HCT116 (cell line): ENCODE measurements around the gene HYAL1. TPM values are rescaled to one million over a fixed set of nuclear protein-coding genes. Genes with fewer than 3 reads are reported as not detected.

Experiments used
- ATAC-seq: fragments of 200-7000 bp; cut with Tn5 transposase; 2 replicates; pipeline ENCODE4 v1.9.1; 2020; ENCODE audit warnings: mild to moderate bottlenecking, moderate library complexity
- BruUV-seq: library from RNA; stranded (reverse); fragments of 400-500 nt; replicated peaks from 2 replicates; lab custom pipeline; 2021; lab: Mats Ljungman, UMichigan
- CTCF ChIA-PET: fragments of 300-600 bp; sonication (Branson Sonifier 250); formaldehyde crosslinking; loops from one replicate; lab custom pipeline; 2021; ENCODE audit warnings: antibody characterized with exemption; lab: Charles Lee
- POLR2A ChIA-PET: fragments of 300-600, 350-600 bp; sonication (Branson Sonifier 250); formaldehyde crosslinking; loops from one replicate; lab custom pipeline; 2021; ENCODE audit warnings: antibody characterized with exemption; lab: Charles Lee
- RAD21 ChIA-PET, 2 experiments: fragments of 300-600 bp; sonication (Branson Sonifier 250); formaldehyde crosslinking; loops; one replicate each; lab custom pipeline; 2023; ENCODE audit warnings: low total read pairs in 2 of 2; ENCODE audit not compliant: uncharacterized antibody in 2 of 2, unreplicated experiment in 2 of 2, low non-redundant PET in 1 of 2; lab: Charles Lee
- DNase-seq: peaks from one replicate; pipeline ENCODE4 v3.0.0-alpha.2; 2010; ENCODE audit warnings: low read depth, low spot score
- H2AFZ ChIP-seq: fragments of 200-600 bp; shearing (Covaris generic), sonication (generic); 2 replicates; pipeline ENCODE4 v1.6.1; 2017; ENCODE audit warnings: low read depth, mixed run types, mixed read lengths, antibody characterized with exemption, low read length; ENCODE audit not compliant: poor library complexity, severe bottlenecking
- H3K27ac ChIP-seq: 2 replicates; pipeline ENCODE4 v1.5.1; 2012; ENCODE audit warnings: low read depth, low read length
- H3K27me3 ChIP-seq: fragments of 200-600 bp; sonication (generic); 2 replicates; pipeline ENCODE4 v1.6.1; 2016; ENCODE audit warnings: mixed run types, low read length, mixed read lengths; ENCODE audit not compliant: insufficient read depth
- H3K36me3 ChIP-seq, 2 experiments: fragments of 200-500 bp in 1 of 2; fragments of 200-600 bp in 1 of 2; sonication (Bioruptor generic) in 1 of 2; sonication (generic) in 1 of 2; 2 replicates each; pipeline versions ENCODE4 v1.5.1 to v1.6.1; 2014 to 2016; ENCODE audit warnings: low read length in 2 of 2, inconsistent platforms in 1 of 2, mixed read lengths in 1 of 2, mixed run types in 1 of 2; ENCODE audit not compliant: insufficient read depth in 2 of 2, control insufficient read depth in 1 of 2
- H3K4me1 ChIP-seq, 2 experiments: fragments of 200-600 bp in 1 of 2; sonication (generic) in 1 of 2; 2 replicates each; pipeline versions ENCODE4 v1.5.1 to v1.6.1; 2012 to 2017; ENCODE audit warnings: low read length in 2 of 2, inconsistent platforms in 1 of 2, mild to moderate bottlenecking in 1 of 2, mixed read lengths in 1 of 2, mixed run types in 1 of 2, moderate library complexity in 1 of 2; ENCODE audit not compliant: insufficient read depth in 2 of 2, control insufficient read depth in 1 of 2
- H3K4me2 ChIP-seq: fragments of 200-600 bp; sonication (generic); 2 replicates; pipeline ENCODE4 v1.6.1; 2017; ENCODE audit warnings: mixed run types, low read length, mixed read lengths
- H3K4me3 ChIP-seq, 2 experiments: fragments of 200-600 bp in 1 of 2; sonication (generic) in 1 of 2; replicated peaks in 1 of 2; 2 replicates each; pipeline ENCODE4 v1.5.1; 2011 to 2016; ENCODE audit warnings: low read length in 2 of 2, control low read depth in 1 of 2, low read depth in 1 of 2, mild to moderate bottlenecking in 1 of 2, mixed read lengths in 1 of 2, mixed run types in 1 of 2
- H3K79me2 ChIP-seq: fragments of 200-600 bp; sonication (generic); 2 replicates; pipeline ENCODE4 v1.6.1; 2017; ENCODE audit warnings: mild to moderate bottlenecking, mixed run types, low read length, moderate library complexity, mixed read lengths; ENCODE audit not compliant: insufficient read depth
- H3K9ac ChIP-seq: fragments of 200-600 bp; sonication (generic); 2 replicates; pipeline ENCODE4 v1.6.1; 2016; ENCODE audit warnings: low read length, mixed read lengths
- H3K9me2 ChIP-seq: fragments of 200-600 bp; sonication (generic), shearing (Covaris generic); 2 replicates; pipeline ENCODE4 v1.6.1; 2017; ENCODE audit warnings: mixed run types, mild to moderate bottlenecking, moderate library complexity; ENCODE audit not compliant: insufficient read depth
- H3K9me3 ChIP-seq, 2 experiments: fragments of 200-500 bp in 1 of 2; fragments of 200-600 bp in 1 of 2; sonication (Bioruptor generic) in 1 of 2; sonication (generic) in 1 of 2; 2 replicates each; pipeline ENCODE4 v1.6.1; 2014 to 2017; ENCODE audit warnings: low read length in 2 of 2, mixed read lengths in 2 of 2, inconsistent platforms in 1 of 2, low read depth in 1 of 2, mild to moderate bottlenecking in 1 of 2, mixed run types in 1 of 2, moderate library complexity in 1 of 2; ENCODE audit not compliant: control insufficient read depth in 1 of 2, insufficient read depth in 1 of 2
- H4K20me1 ChIP-seq: fragments of 200-600 bp; sonication (generic), shearing (Covaris generic); 2 replicates; pipeline ENCODE4 v1.6.1; 2017; ENCODE audit warnings: mixed run types, mild to moderate bottlenecking, moderate library complexity; ENCODE audit not compliant: insufficient read depth
- EGR1 ChIP-seq: IDR thresholded peaks from 2 replicates; pipeline ENCODE4 v1.6.1; 2012; ENCODE audit warnings: low read depth
- ELF1 ChIP-seq: IDR thresholded peaks from 2 replicates; pipeline ENCODE4 v1.6.1; 2012; ENCODE audit warnings: low read depth, borderline replicate concordance
- EZH2phosphoT487 ChIP-seq: fragments of 200-600 bp; IDR thresholded peaks from 2 replicates; pipeline ENCODE4 v1.6.1; 2018; ENCODE audit warnings: antibody characterized with exemption, borderline replicate concordance
- FOSL1 ChIP-seq: IDR thresholded peaks from 2 replicates; pipeline ENCODE4 v1.6.1; 2012; ENCODE audit warnings: low read depth
- SP1 ChIP-seq: IDR thresholded peaks from 2 replicates; pipeline ENCODE4 v1.6.1; 2012; ENCODE audit warnings: low read depth
- SRF ChIP-seq: IDR thresholded peaks from 2 replicates; pipeline ENCODE4 v1.6.1; 2012; ENCODE audit warnings: low read depth
- ZFX ChIP-seq: fragments of 450-650 bp; IDR thresholded peaks from 2 replicates; pipeline ENCODE4 v1.6.1; 2017
- ZNF274 ChIP-seq: fragments of 200-500 bp; sonication (Bioruptor generic); IDR thresholded peaks from 2 replicates; pipeline ENCODE4 v1.6.1; 2014; ENCODE audit warnings: mild to moderate bottlenecking, low read depth, low read length, inconsistent platforms
- intact Hi-C: fragments of 100-400 bp; cut with micrococcal nuclease; formaldehyde crosslinking; loops from 2 replicates; pipeline ENCODE4 v1.10.0; 2022
- total RNA-seq: library from RNA; stranded (reverse); gene quantifications from one replicate; pipeline ENCODE4 v1.2.1, GENCODE V29; 2021; ENCODE audit not compliant: unreplicated experiment
- TF ChIP-seq, protein P1 (sequence below): IDR thresholded peaks from 2 replicates; pipeline ENCODE4 v1.6.1; 2011; ENCODE audit warnings: mild to moderate bottlenecking, low read length, moderate library complexity; ENCODE audit not compliant: insufficient replicate concordance; ENCODE audit errors: extremely low read depth

The HYAL1 gene
- total RNA-seq, 1 experiment from 2014 or later, result 6.1 TPM

DNA sequence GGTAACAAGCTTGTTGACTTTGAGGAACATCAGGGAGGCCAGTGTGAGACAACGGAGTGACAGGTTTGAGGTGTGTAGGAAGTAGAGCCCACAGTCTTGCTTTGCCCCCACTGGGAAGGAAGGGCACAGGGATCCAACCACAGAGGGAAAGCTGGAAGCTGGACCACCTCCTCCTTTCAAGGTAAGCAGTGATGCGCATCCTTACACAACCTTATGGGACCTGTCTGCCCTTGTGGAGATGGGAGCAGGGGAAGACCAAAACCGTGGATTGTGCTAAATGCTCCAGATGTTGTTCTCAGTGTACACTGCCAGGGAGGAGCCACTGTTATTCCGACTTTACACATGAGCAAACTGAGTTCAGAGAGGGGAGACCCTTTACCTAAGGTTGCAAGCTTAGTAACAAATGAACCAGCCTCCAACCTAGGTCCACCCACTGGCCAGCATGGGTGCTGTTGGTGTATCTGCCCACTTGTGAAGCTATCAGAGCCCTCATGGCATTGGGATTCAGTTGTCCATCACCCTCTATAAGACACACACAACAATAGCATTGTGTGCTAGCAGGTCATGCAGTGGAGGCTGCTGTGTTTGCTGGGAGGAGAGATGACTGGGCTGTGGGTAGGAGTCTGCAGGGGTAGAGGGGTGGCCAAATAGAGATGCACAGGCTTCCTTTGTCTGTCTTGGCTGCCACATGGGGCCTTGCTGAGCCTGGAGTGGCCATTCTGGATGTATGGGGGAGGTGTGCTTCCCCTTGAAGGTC is 25.1 kb downstream of the HYAL1 start:
- ChIA-PET POLR2A (interaction anchor here (1.7 kb wide), 1 partner anchor 16 kb away, joined by 4 read pairs; no protein-coding TSS in a partner anchor), RAD21 (interaction anchor here in 1 of 2 experiments (1.2 kb wide), 1 partner anchor 32 kb away, joined by 3 read pairs; no protein-coding TSS in a partner anchor), CTCF (interaction anchor here (1.3 to 1.7 kb wide), 2 partner anchors 45 to 52 kb away, joined by 3 read pairs; no protein-coding TSS in a partner anchor)
- Histone ChIP-seq H3K27me3 (no peaks in the 10 kb centered on the region), H3K9me3 (no peaks in the 10 kb centered on the region), H3K4me1 (peaks cover 13 to 16% of the 10 kb centered on the region in 2 experiments; a peak in 3 of 4 replicates), H3K4me2 (no peak overlapping the region), H2AFZ (no peak overlapping the region), H3K27ac (no peak overlapping the region), H3K9ac (no peak overlapping the region), H4K20me1 (no peaks in the 10 kb centered on the region), H3K36me3 (no peaks in the 10 kb centered on the region), H3K9me2 (no peaks in the 10 kb centered on the region), H3K4me3 (no peak overlapping the region), H3K79me2 (no peaks in the 10 kb centered on the region)
- DNase-seq, result no peak
- no peak for ATAC-seq
- TF ChIP-seq EZH2phosphoT487, result no peak
- TF ChIP-seq FOSL1, result no peak
- TF ChIP-seq SP1, result no peak
- TF ChIP-seq ZFX, result no peak
- TF ChIP-seq EGR1, result no peak
- TF ChIP-seq, protein P1, sequence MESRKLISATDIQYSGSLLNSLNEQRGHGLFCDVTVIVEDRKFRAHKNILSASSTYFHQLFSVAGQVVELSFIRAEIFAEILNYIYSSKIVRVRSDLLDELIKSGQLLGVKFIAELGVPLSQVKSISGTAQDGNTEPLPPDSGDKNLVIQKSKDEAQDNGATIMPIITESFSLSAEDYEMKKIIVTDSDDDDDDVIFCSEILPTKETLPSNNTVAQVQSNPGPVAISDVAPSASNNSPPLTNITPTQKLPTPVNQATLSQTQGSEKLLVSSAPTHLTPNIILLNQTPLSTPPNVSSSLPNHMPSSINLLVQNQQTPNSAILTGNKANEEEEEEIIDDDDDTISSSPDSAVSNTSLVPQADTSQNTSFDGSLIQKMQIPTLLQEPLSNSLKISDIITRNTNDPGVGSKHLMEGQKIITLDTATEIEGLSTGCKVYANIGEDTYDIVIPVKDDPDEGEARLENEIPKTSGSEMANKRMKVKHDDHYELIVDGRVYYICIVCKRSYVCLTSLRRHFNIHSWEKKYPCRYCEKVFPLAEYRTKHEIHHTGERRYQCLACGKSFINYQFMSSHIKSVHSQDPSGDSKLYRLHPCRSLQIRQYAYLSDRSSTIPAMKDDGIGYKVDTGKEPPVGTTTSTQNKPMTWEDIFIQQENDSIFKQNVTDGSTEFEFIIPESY, result no peak
- TF ChIP-seq ZNF274, result no peak
- TF ChIP-seq SRF, result no peak
- TF ChIP-seq ELF1, result no peak
- intact Hi-C loops, result no loop called here
- no TSS peak for BruUV-seq
